Measurements from ENCODE around the gene AMBRA1. TPM values are rescaled to one million over a fixed set of nuclear protein-coding genes. Genes with fewer than 3 reads are reported as not detected.
A peak's percentile ranks its signal among the peaks of the same experiment; 100 is the strongest.
"Not testable (repeated sequence)": the region's sequence is repeated elsewhere in the genome, so short reads cannot be mapped to it uniquely, and the experiment has no call there.

Gene AMBRA1
- total RNA-seq, 1 donor from 2014 or later = 45.8 TPM

DNA sequence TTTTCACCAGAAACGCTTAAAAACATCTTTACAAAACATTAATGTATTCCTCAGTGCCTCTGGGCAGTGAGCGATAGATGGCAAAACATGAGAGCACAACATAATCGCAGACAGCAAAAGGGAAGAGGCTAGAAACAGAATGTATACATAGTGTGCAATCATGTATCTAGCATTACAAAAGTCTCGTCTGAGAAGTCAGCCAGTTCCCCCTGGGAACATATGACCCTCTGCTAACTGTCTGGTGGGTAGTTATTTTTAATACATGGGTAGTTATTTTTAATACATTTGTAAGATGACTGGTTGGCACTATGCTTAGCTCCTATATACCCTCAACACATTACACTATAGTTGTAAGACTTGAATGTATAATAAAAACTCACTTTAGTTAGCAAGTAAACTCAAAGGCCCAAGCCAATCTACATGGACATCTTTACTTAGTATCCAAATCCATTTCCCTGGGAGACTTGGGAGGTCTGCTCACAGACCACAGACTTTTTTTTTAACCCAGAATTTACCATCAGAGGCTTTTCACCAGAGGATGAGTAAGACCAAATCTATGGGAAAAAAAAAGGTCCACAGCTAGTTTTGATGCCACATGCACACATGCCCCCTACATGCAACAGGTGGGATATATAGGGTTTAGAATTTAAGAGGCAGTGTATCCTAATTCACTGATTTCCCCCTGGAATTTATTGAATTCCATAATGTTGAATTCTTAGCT is 71.7 kb downstream of the AMBRA1 start:
- DNase-seq (ENCODE audit: low read depth, low spot score) = no peak
- TF ChIP-seq, protein P1, sequence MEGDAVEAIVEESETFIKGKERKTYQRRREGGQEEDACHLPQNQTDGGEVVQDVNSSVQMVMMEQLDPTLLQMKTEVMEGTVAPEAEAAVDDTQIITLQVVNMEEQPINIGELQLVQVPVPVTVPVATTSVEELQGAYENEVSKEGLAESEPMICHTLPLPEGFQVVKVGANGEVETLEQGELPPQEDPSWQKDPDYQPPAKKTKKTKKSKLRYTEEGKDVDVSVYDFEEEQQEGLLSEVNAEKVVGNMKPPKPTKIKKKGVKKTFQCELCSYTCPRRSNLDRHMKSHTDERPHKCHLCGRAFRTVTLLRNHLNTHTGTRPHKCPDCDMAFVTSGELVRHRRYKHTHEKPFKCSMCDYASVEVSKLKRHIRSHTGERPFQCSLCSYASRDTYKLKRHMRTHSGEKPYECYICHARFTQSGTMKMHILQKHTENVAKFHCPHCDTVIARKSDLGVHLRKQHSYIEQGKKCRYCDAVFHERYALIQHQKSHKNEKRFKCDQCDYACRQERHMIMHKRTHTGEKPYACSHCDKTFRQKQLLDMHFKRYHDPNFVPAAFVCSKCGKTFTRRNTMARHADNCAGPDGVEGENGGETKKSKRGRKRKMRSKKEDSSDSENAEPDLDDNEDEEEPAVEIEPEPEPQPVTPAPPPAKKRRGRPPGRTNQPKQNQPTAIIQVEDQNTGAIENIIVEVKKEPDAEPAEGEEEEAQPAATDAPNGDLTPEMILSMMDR (conservative IDR thresholded peaks at IDR 0.05) = peak; percentile 38
- Mint-ChIP-seq H3K27me3 (ENCODE audit: low read depth) (no peaks in the 10 kb centered on the region), H3K9me3 (no peaks in the 10 kb centered on the region), H3K27ac (ENCODE audit: unreplicated experiment) (no peak overlapping the region), H3K4me1 (peaks cover 21% of the 10 kb centered on the region), H3K36me3 (ENCODE audit: low read depth) (no peaks in the 10 kb centered on the region), H3K4me3 (no peak overlapping the region)

DNA sequence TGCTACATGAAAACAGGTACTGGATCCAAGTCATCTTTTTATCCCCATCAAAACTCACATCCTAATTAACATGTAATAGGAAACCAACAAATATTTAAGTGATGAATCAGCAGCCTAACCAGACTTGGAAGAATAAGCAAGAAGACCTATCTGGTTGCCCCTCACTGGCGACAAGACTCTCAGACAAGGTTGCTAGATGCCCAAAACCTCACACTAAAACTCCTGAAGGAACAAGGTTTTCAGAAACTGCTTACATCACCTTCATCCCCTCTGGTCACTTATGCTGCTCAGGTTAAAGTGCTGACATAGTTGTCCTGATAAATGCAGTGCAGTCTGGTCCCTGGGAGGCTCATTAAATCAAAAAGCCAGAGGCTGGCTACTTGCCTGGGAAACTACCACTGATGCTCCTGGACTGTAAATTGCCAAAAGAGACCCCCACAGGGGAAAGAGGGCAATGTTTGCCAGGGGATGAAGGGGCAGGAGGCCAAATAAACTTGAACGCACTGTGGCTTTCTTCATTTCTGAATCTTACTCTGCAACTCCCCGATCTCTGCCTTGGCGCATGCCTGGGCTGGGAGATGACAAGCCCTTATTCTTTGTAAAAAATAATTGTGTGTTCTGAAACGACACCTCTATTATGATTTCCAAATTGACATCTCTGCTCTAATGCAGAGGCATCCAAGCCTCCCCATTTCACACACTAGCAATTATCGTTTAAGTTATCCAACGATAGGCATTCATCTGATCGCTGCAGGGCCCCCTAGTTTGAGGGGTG is 72.7 kb downstream of the AMBRA1 start:
- Mint-ChIP-seq H3K9me3 (no peaks in the 10 kb centered on the region), H3K27ac (ENCODE audit: unreplicated experiment) (no peak overlapping the region), H3K36me3 (ENCODE audit: low read depth) (no peaks in the 10 kb centered on the region), H3K4me1 (peaks cover 21% of the 10 kb centered on the region), H3K27me3 (ENCODE audit: low read depth) (no peaks in the 10 kb centered on the region), H3K4me3 (no peak overlapping the region)
- TF ChIP-seq, protein P1 (conservative IDR thresholded peaks at IDR 0.05) = no peak
- DNase-seq (ENCODE audit: low read depth, low spot score) = no peak

DNA sequence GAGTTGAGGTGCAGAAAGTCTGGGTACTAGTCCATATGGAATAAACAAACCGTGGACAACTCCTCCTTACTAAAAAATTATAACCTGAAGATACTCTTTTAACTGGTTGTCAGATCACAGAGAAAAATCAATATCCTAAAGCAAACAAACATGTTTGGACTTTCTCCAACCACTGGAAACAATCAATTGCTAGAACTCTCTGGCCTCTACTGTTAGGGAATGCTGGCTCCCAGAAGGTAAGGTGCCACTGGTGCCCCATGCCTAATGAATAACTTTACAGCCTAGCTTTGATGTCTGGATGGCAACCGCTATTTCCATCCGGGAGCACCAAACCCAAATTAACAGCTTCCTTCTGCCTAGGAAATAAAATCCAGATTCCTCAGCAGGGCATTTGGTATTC is 74.5 kb downstream of the AMBRA1 start:
- Mint-ChIP-seq H3K27me3 (ENCODE audit: low read depth) (no peaks in the 10 kb centered on the region), H3K4me1 (peaks cover 21% of the 10 kb centered on the region), H3K4me3 (no peak overlapping the region), H3K27ac (ENCODE audit: unreplicated experiment) (no peak overlapping the region), H3K9me3 (no peaks in the 10 kb centered on the region), H3K36me3 (ENCODE audit: low read depth) (no peaks in the 10 kb centered on the region)
- TF ChIP-seq, protein P1 (conservative IDR thresholded peaks at IDR 0.05) = no peak
- no peak for DNase-seq (ENCODE audit: low read depth, low spot score)

DNA sequence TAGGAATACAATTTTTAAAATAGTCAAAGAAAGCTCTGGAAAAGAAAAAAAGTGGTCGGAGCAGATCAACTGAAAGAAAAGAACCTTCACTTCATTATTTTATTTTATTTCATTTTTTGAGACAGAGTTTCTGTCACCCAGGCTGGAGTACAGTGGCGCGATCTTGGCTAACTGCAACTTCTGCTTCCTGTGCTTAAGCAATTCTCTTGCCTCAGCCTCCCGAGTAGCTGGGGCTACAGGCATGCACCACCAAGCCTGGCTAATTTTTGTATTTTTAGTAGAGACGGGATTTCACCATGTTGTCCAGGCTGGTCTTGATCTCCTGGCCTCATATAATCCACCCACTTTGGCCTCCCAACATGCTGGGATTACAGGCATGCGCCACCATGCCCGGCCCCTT is 74.9 kb downstream of the AMBRA1 start:
- H3K9me3 Mint-ChIP-seq; H3K4me3 Mint-ChIP-seq; H3K27ac Mint-ChIP-seq (ENCODE audit: unreplicated experiment); DNase-seq (ENCODE audit: low read depth, low spot score); H3K27me3 Mint-ChIP-seq (ENCODE audit: low read depth); H3K36me3 Mint-ChIP-seq (ENCODE audit: low read depth): not testable (repeated sequence)
- peaks cover 21% of the 10 kb centered on the region for H3K4me1 Mint-ChIP-seq

DNA sequence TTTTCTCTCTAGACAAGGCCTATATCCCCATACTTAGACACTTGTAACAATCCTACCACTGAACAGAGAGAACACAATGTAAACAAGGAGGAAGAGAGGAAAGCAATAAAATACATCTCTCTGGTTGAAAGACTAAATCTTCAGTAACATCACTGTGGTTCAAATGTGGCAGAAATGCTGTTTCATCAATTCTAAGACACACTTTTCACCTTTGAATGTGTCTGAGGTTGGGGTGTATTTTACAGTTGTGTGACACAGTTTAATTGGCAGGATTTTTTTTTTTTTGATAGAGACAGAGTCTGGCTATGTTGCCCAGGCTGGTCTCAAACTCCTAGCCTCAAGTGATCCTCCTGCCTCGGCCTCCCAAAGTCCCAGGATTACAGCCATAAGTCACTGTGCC is 79.5 kb downstream of the AMBRA1 start:
- Mint-ChIP-seq H3K27ac (ENCODE audit: unreplicated experiment) (no peak overlapping the region), H3K4me3 (no peak overlapping the region), H3K9me3 (no peaks in the 10 kb centered on the region), H3K4me1 (peaks cover 3% of the 10 kb centered on the region), H3K36me3 (ENCODE audit: low read depth) (no peaks in the 10 kb centered on the region), H3K27me3 (ENCODE audit: low read depth) (no peaks in the 10 kb centered on the region)
- TF ChIP-seq, protein P1 (conservative IDR thresholded peaks at IDR 0.05) = no peak
- no peak for DNase-seq (ENCODE audit: low read depth, low spot score)

DNA sequence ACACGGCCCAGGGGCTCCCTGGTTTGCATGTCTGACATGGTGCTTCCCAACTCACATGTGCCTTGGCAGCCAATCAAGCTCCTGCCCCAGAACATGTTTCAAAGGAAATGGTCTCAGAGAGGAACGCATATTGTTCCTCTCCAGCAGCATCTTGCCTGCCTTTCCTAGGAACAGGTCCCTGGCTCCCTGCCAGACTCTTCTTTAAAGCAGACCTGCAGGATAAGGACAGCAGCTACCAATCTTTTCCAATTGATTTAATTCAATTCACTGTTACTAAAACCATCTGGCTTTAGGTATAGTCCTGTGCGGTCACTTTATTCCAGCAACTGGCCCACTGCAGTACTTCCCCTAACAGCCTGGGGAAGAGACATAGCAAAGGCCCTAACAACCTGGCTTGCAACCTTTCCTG is 79.9 kb downstream of the AMBRA1 start:
- no peaks in the 10 kb centered on the region for H3K36me3 Mint-ChIP-seq (ENCODE audit: low read depth)
- no peak for DNase-seq (ENCODE audit: low read depth, low spot score)
- H3K4me3 Mint-ChIP-seq = no peak overlapping the region
- no peaks in the 10 kb centered on the region for H3K9me3 Mint-ChIP-seq
- no peaks in the 10 kb centered on the region for H3K27me3 Mint-ChIP-seq (ENCODE audit: low read depth)
- TF ChIP-seq, protein P1 (conservative IDR thresholded peaks at IDR 0.05) = no peak
- H3K4me1 Mint-ChIP-seq = no peaks in the 10 kb centered on the region
- H3K27ac Mint-ChIP-seq (ENCODE audit: unreplicated experiment) = no peak overlapping the region

Measured in neural crest cell (in vitro differentiated cells).